Gastrocnemius medialis (tissue), 4 donors: ENCODE data around the gene UGT1A10.
"Not testable (repeated sequence)": the region's sequence is repeated elsewhere in the genome, so short reads cannot be mapped to it uniquely, and the experiment has no call there.

Experiments used
- CTCF ChIP-seq, 5 experiments: fragments of 450-650 bp in 3 of 5; fragments of 200-600 bp in 2 of 5; sonication (generic) in 2 of 5; IDR thresholded peaks in 4 of 5; conservative IDR thresholded peaks in 1 of 5; 1 replicate in 4 of 5; 2 replicates in 1 of 5; pipeline ENCODE4 v1.5.1; 2016 to 2019; ENCODE audit warnings: antibody characterized with exemption in 5 of 5, mild to moderate bottlenecking in 3 of 5, moderate library complexity in 3 of 5
- POLR2A ChIP-seq, 2 donors: fragments of 450-650 bp; IDR thresholded peaks; one replicate each; pipeline ENCODE4 v1.6.1; 2017; ENCODE audit warnings: antibody characterized with exemption in 2 of 2, mild to moderate bottlenecking in 2 of 2, moderate library complexity in 2 of 2

DNA sequence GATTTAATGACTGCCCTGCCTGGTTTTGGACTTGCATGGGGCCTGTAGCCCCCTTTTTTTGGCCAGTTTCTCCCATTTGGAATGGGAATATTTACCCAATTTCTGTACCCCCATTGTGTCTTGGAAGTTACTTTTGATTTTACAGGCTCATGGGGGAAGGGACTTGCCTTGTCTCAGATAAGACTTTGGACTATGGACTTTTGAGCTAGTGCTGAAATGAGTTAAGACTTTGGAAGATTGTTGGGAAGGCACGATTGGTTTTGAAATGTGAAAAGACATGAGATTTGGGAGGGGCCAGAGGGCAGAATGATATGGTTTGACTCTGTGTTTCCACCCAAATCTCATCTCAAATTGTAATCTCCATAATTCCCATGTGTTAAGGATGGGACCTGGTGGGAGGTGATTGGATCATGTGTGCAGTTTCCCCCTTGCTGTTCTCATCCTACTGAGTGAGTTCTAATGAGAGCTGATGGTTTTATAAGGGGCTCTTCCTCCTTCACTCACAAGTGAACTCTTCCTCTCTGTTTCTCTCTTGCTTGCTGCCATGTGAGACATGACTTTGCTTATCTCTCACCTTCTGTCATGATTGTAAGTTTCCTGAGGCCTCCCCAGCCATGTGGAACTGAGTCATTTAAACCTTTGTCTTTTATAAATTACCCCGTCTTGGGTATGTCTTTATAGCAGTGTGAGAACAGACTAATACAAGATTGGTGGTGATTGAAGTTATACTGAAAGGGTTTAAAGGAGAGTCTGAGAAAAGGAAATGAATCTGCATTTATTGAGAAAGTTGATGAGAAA lies 115.2 kb downstream of the UGT1A10 start:
- TF ChIP-seq CTCF (IDR thresholded peaks at IDR 0.05 in 4 of 5, conservative IDR thresholded peaks at IDR 0.05 in 1 of 5); POLR2A (IDR thresholded peaks at IDR 0.05): not testable (repeated sequence)
